Ishikawa (cell line): ENCODE data around the gene CDC5L.

Experiments used
- CEBPB ChIP-seq: IDR thresholded peaks from 2 replicates; pipeline ENCODE4 v1.6.1; 2012
- EP300 ChIP-seq: IDR thresholded peaks from 2 replicates; pipeline ENCODE4 v1.6.1; 2012; ENCODE audit warnings: borderline replicate concordance
- NFIC ChIP-seq: IDR thresholded peaks from 2 replicates; pipeline ENCODE4 v1.6.1; 2012
- RAD21 ChIP-seq: IDR thresholded peaks from 2 replicates; pipeline ENCODE4 v1.6.1; 2012; ENCODE audit warnings: low read depth
- TAF1 ChIP-seq: IDR thresholded peaks from 2 replicates; pipeline ENCODE4 v1.6.1; 2012; ENCODE audit warnings: low read depth, mild to moderate bottlenecking
- TCF12 ChIP-seq: IDR thresholded peaks from 2 replicates; pipeline ENCODE4 v1.6.1; 2012; ENCODE audit warnings: low read depth
- TEAD4 ChIP-seq: IDR thresholded peaks from 2 replicates; pipeline ENCODE4 v1.6.1; 2012
- YY1 ChIP-seq: IDR thresholded peaks from 2 replicates; pipeline ENCODE4 v1.6.1; 2012; ENCODE audit warnings: low read depth
- TF ChIP-seq, protein P1 (sequence below): IDR thresholded peaks from 2 replicates; pipeline ENCODE4 v1.6.1; 2012; ENCODE audit warnings: low read depth, mild to moderate bottlenecking
- TF ChIP-seq, protein P2 (sequence below): IDR thresholded peaks from 2 replicates; pipeline ENCODE4 v1.6.1; 2012

GRCh38 chr6:44494011-44494501, 106.5 kb downstream of the CDC5L start:
- no peak; the same call in 1 of the 2 replicates for TF ChIP-seq NFIC
- peak; percentile 37 for TF ChIP-seq RAD21
- TF ChIP-seq, protein P1, sequence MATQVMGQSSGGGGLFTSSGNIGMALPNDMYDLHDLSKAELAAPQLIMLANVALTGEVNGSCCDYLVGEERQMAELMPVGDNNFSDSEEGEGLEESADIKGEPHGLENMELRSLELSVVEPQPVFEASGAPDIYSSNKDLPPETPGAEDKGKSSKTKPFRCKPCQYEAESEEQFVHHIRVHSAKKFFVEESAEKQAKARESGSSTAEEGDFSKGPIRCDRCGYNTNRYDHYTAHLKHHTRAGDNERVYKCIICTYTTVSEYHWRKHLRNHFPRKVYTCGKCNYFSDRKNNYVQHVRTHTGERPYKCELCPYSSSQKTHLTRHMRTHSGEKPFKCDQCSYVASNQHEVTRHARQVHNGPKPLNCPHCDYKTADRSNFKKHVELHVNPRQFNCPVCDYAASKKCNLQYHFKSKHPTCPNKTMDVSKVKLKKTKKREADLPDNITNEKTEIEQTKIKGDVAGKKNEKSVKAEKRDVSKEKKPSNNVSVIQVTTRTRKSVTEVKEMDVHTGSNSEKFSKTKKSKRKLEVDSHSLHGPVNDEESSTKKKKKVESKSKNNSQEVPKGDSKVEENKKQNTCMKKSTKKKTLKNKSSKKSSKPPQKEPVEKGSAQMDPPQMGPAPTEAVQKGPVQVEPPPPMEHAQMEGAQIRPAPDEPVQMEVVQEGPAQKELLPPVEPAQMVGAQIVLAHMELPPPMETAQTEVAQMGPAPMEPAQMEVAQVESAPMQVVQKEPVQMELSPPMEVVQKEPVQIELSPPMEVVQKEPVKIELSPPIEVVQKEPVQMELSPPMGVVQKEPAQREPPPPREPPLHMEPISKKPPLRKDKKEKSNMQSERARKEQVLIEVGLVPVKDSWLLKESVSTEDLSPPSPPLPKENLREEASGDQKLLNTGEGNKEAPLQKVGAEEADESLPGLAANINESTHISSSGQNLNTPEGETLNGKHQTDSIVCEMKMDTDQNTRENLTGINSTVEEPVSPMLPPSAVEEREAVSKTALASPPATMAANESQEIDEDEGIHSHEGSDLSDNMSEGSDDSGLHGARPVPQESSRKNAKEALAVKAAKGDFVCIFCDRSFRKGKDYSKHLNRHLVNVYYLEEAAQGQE: no peak
- TF ChIP-seq CEBPB: no peak
- no peak for TF ChIP-seq TAF1
- no peak; the same call in 1 of the 2 replicates for TF ChIP-seq EP300
- TF ChIP-seq YY1: no peak
- TF ChIP-seq, protein P2, sequence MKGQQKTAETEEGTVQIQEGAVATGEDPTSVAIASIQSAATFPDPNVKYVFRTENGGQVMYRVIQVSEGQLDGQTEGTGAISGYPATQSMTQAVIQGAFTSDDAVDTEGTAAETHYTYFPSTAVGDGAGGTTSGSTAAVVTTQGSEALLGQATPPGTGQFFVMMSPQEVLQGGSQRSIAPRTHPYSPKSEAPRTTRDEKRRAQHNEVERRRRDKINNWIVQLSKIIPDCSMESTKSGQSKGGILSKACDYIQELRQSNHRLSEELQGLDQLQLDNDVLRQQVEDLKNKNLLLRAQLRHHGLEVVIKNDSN: no peak
- TF ChIP-seq TEAD4: no peak
- 0 out of 2 replicates have a peak, but pooled peaks have one; percentile 25 for TF ChIP-seq TCF12
